ENCODE data around the gene SUMO3.
A peak's percentile ranks its signal among the peaks of the same experiment; 100 is the strongest.

Gene SUMO3

DNA sequence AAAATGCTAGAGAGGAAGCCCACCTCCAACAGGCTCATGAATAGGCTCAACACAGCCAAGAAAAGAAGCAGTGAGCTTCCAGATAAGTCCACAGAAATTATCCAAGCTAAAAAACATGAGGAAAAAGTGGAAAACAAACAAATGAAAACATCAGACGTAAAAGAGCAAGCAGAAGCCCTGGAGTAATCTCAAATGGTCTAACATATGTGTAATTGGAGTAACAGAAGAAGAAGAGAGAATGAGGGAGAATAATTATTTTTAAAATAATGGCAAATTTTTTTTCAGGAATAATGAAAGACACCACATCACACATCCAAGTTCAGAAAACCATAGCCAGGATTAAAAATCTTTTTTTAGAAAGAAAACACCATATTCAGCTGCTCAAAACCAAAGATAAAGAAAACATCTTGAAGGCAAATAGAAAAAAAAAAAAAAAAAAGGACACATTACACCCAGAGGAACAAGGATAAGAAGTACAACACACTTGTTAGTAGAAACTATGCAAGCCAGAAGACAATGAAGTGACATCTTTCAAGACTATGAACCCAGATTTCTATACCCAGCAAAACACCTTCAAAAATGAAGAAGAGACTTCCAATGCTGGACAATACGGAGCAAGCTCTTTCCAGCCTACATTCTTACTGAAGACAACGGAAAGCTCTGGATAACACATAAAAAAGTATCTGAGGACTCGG is 10.6 kb upstream of the SUMO3 start:
- DNase-seq = no peak

DNA sequence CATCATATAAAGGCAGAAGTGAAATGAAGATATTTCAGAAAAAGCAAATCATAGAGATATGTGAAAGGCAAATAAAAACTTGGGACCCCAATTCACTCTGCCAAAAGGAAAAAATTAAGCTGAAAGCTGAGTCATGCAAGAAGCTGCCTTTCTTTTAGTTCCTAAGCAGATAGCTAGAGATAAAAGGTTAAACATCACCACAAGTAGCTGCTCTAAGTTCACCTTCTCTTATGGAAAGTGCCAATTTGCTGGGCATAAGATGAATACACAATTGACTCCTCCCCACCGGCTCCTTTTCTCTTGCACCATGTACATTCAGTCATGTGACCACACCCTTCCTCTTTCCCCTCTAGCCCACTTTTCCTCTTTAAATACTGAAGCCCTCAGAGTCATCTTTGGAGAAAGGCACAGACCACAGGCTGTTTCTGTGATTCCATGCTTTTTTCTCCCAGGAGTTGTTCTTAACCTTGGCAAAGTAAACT is 5.4 kb upstream of the SUMO3 start:
- peak; percentile 20 for DNase-seq

DNA sequence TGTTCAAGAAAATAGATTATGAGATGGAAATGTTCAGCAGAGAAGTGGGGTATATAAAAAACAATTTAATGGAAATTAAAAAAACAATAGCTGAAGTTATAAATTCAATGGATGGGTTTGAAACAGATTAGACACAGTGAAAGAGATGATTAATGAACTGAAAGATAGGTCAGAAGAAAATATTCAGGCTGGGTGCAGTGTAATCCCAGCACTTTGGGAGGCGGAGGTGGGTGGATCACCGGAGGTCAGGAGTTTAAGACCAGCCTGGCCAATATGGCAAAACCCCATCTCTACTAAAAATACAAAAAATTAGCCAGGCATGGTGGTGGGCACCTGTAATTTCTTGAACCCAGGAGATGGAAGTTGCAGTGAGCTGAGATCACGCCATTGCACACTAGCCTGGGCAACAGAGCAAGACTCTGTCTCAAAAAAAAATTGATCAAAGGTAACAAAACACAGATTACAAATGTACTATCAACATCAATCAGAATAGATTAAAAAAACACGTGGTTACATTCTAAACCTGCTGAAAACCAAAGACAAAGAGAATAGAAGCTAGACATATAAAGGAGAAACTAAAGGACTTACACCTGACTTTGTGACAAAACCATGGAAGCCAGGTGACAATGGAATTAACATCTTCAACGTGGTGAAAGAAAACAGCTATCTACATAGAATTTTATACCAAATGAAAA is 4.8 kb upstream of the SUMO3 start:
- DNase-seq = no peak

DNA sequence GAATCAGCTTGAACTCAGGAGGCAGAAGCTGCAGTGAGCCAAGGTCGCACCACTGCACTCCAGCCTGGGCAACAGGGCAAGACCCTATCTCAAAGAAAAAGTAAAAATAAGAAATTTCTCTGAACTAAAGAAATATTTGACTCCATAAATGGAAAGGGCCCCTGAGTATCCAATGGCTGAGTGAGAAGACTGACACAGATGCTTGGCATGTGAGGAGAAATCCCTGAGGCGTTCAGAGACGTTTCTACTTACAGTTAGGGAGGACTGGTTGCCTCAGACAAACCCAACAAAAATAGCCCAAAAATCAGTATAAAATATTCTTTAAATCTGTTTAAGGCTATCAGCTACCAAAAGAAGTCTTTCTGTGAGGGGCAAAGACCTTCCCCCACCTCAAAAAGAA is 3.0 kb upstream of the SUMO3 start:
- no peak for DNase-seq

DNA sequence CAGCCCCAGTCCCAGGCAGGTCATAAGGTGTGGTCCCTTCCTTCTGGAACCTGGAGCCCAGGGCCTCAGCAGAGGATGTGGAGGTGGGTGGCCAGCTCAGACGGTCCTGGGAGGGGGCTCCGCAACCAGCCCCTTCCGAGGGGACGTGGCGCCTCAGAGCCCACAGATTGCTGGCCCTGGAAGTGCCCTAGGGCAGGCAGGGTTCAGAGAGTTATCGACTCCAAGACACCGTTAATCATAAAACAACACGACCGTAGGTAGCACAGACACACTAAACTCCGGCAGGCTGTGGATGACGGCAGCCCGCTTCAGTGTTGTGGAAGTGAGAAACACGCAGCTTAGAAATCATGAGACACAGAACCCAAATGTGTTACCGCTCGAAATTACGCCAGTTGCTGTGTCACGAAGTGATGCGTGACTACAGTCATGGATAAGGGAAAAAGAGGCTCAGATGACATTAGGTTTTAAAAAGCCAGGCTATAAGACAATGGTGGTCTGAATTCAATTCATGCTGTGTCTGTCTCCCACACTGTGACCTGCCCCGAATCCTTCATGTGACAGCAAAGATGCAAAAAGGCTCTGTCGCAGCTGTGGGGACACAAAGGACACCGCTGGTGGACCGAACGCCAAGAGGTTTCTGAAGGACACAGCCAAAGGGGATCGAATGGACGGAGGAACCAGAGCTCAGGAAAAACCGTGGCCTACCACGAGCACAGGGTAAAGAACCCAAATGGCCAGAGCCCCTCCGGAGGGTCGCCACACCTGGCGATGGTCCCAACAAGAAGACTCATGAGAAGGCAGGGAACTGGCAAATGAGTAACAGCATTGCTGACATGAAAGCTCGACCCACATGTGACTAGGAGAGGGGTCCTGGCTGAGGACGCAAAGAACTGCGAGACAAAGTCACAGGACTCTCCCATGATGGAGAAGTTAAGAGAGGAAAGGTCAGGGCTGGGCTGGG is 1.7 kb upstream of the SUMO3 start:
- no peak for DNase-seq

DNA sequence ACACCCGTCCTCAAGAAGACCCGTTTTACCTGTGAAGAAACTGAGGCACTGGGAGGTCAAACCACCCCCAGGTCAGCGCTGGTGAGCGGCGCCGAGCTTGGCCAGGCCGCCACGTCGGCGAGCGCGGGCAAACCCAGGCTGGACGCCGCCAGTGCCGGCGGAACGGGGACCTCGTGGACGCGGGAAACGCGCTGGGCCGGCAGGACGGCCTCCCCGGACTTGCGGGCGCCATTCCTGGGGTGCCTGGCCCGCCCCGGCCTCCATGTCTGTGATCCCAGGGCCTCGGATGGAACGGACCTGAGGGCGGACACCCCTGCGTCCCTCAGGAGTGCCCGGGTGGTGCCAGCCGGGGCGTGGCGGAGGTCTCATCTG is 764 bp upstream of the SUMO3 start:
- DNase-seq = no peak

DNA sequence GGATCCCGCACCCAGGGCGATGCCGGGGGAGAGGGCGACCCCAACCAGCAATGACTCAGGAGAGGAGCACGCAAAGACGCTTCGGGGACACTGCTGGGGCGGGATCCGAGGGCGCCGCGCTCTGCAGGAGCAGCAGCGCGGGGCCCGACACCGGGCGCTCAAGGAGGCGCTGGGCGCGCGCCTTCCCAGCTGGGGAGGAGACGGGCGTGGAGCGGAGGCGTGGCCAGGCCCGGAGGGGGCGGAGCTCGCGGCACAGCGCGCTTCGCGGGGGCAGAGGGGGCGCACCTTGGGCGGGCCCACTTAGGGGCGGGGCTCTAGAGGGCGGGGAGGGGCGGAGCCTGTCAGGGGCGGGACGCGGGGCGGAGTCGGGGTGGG is 369 bp downstream of the SUMO3 start:
- peak; percentile 73 for DNase-seq

DNA sequence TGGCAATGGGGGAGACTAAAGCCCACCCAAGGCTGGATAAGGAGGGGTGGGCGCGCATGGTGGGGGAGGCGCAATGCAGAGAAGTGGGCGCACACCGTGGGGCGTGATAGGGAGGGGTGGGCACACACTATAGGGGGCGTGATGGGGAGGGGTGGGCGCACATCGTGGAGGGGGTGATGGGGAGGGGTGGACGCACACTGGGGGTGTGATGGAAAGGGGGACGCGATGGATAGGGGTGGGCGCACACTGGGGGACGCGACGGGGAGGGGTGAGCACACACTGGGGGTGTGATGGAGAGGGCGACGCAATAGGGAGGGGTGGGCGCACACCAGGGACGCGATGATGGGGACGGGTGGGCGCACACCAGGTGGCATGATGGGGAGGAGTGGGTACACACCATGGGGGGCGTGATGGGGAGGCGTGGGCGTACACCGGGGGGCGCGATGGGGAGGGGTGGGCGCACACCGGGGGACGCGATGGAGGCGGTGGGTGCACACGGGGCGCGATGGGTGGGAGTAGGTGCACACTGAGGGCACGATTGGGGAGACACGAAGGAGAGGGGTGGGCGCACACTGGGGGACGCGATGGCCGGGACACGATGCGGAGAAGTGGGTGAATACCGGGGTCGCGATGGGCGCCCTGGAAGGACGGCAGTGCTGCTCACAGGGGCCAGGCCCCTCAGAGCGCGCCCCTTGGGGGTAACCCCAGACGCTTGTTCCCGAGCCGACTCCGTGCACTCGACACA is 929 bp downstream of the SUMO3 start:
- DNase-seq = no peak

DNA sequence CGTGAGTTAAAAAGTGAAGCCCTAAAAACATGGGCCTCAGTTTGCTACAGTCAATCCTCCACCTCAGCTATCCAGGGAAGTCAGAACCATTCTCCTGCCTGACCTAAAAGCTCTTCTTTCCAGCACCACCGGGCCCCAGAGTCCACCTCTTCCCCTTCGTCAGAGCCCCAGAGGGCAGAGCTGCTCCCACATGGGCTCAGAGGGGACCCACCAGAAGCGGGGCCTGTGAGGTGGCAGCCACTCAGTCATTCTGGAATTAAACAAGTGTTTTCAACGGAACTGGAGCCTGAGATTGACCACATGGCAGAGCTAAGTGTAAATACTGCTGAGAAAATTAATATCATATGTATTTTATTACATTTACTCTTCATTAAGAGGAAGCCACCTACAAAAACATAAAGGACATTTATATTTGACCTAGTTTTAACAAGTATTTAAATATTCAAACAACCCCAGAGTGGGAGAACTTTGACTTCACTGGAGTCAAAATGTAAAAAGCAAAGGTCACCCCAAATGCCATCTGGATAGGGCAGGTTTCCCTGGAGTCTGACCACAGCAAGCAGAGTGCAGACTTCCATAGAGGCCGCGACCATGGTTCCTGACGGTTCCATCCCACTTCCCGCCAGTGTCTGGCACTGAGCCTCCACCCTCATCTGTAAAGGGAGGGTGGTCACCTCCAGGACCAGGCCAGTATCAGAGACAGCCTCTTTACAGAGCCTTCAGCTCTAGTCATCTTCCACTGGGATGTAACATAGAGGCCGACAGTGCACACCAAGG is 1.8 kb downstream of the SUMO3 start:
- no peak for DNase-seq

DNA sequence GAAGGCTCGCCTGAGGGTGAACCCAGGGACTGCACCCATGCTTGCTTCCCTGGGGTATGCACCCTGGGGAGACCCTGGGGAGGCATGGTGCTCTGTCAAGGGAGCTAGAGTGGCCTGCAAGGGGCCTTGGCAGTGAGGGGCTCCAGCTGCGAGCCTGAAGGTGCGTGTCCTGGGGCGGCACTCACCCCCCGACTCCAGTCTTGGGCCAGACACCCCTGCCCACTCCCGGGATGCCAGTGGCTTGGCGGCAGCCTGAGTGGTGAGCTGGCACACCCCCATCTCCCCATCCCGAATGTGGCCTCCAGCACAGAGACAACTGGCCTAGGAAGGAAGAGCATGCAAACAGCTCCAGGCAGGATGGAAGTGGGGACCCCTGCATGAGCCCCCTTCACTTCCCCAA is 2.6 kb downstream of the SUMO3 start:
- DNase-seq = no peak

DNA sequence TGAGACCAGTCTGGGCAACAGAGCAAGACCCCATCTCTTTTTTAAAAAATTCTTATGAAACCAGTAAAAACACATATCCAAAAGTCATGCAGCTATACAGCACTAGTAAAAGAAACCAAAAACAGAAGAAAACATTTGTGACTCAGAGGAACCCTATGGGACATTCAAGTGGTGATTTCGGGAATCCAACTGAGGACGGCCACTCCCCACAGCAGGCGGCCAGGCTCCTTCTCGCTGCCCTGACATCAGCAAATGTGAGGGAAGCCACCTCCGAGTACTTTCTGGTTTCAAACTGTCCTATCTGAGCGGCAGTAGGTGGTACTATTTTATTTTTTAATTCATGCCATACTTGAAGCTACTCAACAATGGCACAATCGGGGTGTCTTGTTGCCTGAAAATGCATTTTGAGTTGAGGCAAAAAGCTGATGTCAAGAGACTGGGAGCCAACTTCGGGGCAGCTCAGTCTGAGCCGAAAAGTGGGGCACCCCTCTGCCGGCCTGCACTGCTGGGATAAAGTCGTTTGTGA is 3.3 kb downstream of the SUMO3 start:
- no peak for DNase-seq

DNA sequence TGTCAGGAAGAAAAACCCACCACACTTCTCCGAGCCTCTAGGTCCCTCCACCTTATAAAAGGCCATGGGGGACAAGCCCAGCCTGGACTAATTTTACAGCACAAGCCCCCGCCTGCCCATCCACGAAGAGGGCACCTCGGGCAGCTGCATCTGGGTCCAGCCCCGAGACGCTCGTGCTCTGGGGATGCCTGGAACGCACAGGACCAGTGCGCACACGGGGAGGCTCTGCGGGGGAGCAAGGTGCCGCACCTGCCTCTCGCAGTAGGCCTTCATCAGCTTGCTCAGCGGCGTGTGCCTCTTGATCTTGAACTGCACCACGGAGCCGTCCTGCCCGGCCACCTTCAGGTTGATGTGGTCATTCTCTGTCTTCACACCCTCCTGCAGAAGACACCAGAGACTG is 4.1 kb downstream of the SUMO3 start:
- DNase-seq = no peak

DNA sequence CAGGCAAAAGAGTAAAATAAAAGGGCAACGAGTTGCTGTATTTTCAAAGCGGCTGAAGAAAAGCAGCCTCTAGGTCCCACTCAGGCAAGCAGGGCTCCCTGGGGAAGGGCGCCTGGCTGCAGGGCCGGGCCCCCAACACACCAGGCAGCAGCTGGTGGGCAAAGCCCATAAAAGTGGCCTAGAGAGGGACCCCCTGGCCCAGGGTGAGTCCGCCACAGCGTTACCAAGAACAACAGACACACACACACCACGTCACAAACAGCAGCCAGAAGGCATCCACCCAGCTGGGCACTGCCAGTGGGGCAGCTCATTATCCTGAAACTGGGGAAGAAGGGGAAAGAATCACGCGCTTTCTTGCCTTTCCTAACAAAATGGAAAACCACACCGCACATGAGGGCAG is 4.7 kb downstream of the SUMO3 start:
- no peak for DNase-seq

DNA sequence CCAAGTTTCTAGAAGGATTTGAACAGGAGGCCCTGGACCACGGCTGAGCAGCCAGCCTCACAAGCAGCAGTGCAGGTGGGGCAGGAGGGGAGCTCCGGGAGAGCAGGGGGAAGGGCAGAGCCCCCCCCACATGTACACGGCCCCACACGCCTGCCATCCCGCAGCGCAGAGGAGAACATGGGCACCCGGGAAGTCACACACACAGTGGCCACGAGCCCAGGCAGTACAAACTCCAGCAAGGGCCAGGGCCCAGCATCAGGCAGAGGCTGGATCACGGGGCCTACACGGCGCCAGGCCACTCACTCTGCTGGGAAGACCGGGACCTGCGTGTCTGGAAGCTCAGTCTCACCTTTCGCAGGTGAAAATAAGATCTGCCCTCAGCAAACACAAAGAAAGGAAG is 5.2 kb downstream of the SUMO3 start:
- DNase-seq = no peak

DNA sequence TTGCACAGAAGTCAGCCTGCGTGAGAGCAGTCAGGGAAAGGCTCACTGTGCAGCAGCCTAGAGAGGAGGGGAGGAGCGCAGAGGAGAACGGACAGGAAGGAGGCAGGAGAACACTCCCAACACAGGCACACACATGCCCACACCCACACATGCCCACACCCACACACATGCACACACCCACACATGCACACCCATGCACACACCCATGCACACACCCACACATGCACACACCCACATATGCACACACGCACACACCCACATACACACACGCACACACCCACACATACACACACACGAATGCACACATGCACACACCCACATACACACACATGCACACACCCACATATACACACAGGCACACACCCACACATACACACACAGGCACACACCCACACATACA is 7.1 kb downstream of the SUMO3 start:
- no peak for DNase-seq

DNA sequence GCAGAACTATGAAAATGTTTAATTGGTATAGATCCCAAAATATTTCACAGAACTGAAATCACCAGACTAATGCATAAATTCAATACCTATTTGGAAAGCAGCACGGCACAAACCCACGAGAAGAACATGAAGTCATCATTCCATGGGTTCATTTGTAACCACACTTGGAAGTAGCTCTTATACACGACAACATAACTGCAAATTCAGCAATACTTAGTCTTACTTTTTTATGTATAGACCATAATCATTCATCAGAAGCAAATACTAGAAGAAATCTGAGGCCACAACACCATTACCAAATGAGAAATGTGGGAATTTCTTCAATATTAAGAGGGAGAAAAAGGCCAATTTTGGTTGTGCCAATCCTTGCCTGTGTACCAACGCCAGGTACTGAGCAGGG is 12.0 kb downstream of the SUMO3 start:
- no peak for DNase-seq

DNA sequence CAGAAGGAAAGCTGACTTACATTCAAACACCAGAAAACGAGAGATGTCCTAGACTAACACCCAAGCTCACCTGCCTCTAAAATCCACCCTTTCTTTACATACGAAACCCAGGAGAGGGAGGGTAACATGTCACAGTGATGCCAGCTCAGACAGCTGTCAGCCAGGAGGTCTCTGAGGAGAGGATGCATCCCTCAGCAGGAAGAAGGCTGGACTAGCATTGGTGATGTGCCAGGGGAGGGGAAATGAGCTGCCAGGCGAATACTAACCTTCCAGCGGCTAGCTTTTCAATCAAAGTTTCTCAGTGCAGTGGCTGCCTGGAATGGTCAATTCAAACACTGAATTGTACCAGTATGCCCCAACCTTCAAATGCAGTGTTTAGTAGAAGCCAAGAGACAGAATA is 12.6 kb downstream of the SUMO3 start:
- no peak for DNase-seq

DNA sequence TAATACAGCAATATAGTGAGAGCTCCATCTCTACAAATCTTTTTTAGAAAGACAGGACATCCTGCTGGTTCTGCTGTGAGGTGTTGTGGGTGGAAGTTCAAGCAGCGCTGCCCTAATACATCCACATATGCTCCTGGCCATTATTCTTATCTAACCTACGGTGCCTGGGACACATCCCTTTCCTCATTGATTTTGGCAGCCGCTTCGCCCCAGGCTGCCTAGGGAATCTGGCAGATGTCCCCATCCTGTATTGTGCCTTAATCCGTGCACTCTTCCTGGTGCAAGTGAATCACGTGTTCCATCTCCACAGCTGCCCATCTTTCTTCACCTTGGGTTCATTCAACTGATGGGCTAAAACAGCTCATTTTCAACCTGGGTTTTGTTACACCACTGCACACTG is 13.1 kb downstream of the SUMO3 start:
- no peak for DNase-seq

DNA sequence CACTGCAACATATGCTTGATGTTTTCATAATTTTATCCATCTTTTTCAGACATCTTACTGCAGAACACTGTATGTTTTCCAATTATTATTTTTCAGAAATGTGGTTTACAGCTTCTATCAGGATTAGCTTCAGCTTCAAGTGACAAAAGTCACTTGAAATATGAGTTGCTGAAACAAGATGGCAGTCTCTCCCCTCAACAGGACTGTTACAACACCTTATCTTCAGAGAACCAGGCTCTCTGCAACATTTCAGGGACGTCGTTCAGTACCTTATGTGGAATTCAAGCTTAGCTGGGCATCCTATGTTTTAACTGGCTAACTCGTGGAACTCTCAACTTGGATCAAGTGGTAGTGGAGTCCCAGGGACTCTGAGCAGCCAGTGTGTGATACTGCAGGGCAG is 14.2 kb downstream of the SUMO3 start:
- DNase-seq = no peak

DNA sequence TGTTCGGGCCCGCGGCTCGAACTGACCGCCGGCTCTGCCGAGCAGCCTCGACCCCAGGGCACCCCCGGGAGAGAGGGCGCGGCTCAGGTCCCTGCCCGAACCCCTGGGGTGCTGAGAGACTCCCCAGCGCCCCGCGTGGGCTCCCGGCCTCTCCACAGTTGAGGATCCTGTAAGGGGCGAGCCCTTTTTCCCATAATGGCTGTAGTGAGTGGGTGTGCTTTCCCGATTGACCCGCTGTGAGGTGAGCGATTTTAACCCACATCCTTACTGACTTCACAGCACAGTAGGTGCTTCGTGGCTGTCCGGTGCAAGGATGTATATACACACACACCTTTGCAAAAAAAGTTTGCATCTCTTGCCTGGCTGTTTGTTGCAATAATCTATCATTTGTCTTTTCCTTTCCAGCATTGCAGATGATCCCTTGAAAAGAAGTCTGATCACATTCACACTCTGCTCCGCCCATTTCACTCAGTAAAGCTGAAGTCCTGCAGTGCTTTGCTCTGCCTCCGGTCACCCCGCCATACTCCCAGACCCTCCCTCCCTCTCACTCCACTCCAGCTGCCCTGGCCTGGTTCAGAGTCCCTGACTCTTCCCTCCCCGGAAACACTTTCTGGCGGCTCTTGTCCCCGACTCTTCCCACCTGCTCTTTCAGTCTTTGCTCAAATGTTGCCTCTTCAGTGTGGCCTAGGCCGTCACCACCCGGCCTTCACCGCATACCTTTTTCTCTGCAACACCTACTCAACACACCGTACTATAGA is 15.3 kb downstream of the SUMO3 start:
- DNase-seq = peak; percentile 40

All from MV-4-11 (cell line).